ENCODE measurements around the gene BACE2.

BACE2 gene

GRCh38 chr21:41170859-41171609 is 3.1 kb downstream of the BACE2 start:
- Histone ChIP-seq H3K27ac (no peak overlapping the region), H3K36me3 (no peaks in the 10 kb centered on the region), H3K27me3 (peaks cover 76% of the 10 kb centered on the region), H3K9me3 (no peaks in the 10 kb centered on the region), H3K4me1 (ENCODE audit: control insufficient read depth in 1 of 2, insufficient read depth in 1 of 2, low read depth in 1 of 2, low read length in 1 of 2) (no peaks in the 10 kb centered on the region), H3K4me3 (ENCODE audit: low read depth in 1 of 2, low read length in 1 of 2) (no peak overlapping the region)
- no peak for TF ChIP-seq CTCF (IDR thresholded peaks at IDR 0.05)

GRCh38 chr21:41175080-41175479 is 7.1 kb downstream of the BACE2 start:
- Histone ChIP-seq H3K9me3 (no peaks in the 10 kb centered on the region), H3K4me1 (ENCODE audit: control insufficient read depth in 1 of 2, insufficient read depth in 1 of 2, low read depth in 1 of 2, low read length in 1 of 2) (no peaks in the 10 kb centered on the region), H3K27ac (no peak overlapping the region), H3K27me3 (peaks cover 36% of the 10 kb centered on the region), H3K4me3 (ENCODE audit: low read depth in 1 of 2, low read length in 1 of 2) (no peak overlapping the region), H3K36me3 (no peaks in the 10 kb centered on the region)
- TF ChIP-seq CTCF (IDR thresholded peaks at IDR 0.05): no peak

- H3K4me1 ChIP-seq (ENCODE audit: control insufficient read depth in 1 of 2, insufficient read depth in 1 of 2, low read depth in 1 of 2, low read length in 1 of 2): no peaks in the 10 kb centered on the region
- H3K9me3 ChIP-seq: no peaks in the 10 kb centered on the region
- no peak overlapping the region for H3K4me3 ChIP-seq (ENCODE audit: low read depth in 1 of 2, low read length in 1 of 2)
- peaks cover 18% of the 10 kb centered on the region for H3K27me3 ChIP-seq
- H3K27ac ChIP-seq: no peak overlapping the region
- no peaks in the 10 kb centered on the region for H3K36me3 ChIP-seq
- no peak for TF ChIP-seq CTCF (IDR thresholded peaks at IDR 0.05)
These were observed 8.9 kb downstream of the BACE2 start for GRCh38 chr21:41176846-41177245.

GRCh38 chr21:41180752-41181151 is 12.8 kb downstream of the BACE2 start:
- Histone ChIP-seq H3K36me3 (no peaks in the 10 kb centered on the region), H3K4me1 (ENCODE audit: control insufficient read depth in 1 of 2, insufficient read depth in 1 of 2, low read depth in 1 of 2, low read length in 1 of 2) (no peaks in the 10 kb centered on the region)
- no peak for TF ChIP-seq CTCF (IDR thresholded peaks at IDR 0.05)

GRCh38 chr21:41182547-41182946 is 14.6 kb downstream of the BACE2 start:
- TF ChIP-seq CTCF (IDR thresholded peaks at IDR 0.05): no peak
- Histone ChIP-seq H3K9me3 (no peaks in the 10 kb centered on the region), H3K4me1 (ENCODE audit: control insufficient read depth in 1 of 2, insufficient read depth in 1 of 2, low read depth in 1 of 2, low read length in 1 of 2) (no peaks in the 10 kb centered on the region), H3K4me3 (ENCODE audit: low read depth in 1 of 2, low read length in 1 of 2) (no peak overlapping the region), H3K27ac (no peak overlapping the region), H3K36me3 (no peaks in the 10 kb centered on the region), H3K27me3 (no peaks in the 10 kb centered on the region)

More at GRCh38 chr21:41180752-41181151, 12.8 kb downstream of the BACE2 start:
- H3K27ac ChIP-seq: no peak overlapping the region
- no peak overlapping the region for H3K4me3 ChIP-seq (ENCODE audit: low read depth in 1 of 2, low read length in 1 of 2)
- H3K9me3 ChIP-seq: no peaks in the 10 kb centered on the region
- no peaks in the 10 kb centered on the region for H3K27me3 ChIP-seq
